ENCODE measurements around the gene CDR2. TPM values are rescaled to one million over a fixed set of nuclear protein-coding genes. Genes with fewer than 3 reads are reported as not detected.
"Not testable (repeated sequence)": the region's sequence is repeated elsewhere in the genome, so short reads cannot be mapped to it uniquely, and the experiment has no call there.

The CDR2 gene
- polyA plus RNA-seq, 1 donor (not counting 4 experiments of a cell fraction or from before 2014, with no cell fraction given) = 37.1 TPM

- peaks cover 6 to 18% of the 10 kb centered on the region in 2 experiments for H3K36me3 ChIP-seq (ENCODE audit: control insufficient read depth in 2 of 2, extremely low read depth in 1 of 2, insufficient read depth in 2 of 2, low read length in 2 of 2)
- dilution Hi-C loops (cut with MboI; ENCODE audit: extremely low pct_ligation_motif_present, low sequenced_read_pairs) = no loop called here
Measured at GRCh38 chr16:22419908-22420307, 45.5 kb upstream of the CDR2 start.

GRCh38 chr16:22418826-22419225, 44.4 kb upstream of the CDR2 start:
- dilution Hi-C loops (cut with MboI; ENCODE audit: extremely low pct_ligation_motif_present, low sequenced_read_pairs) = no loop called here
- TF ChIP-seq EZH2 (IDR thresholded peaks at IDR 0.05; ENCODE audit: low read length) (no peak), CTCF (optimal IDR thresholded peaks at IDR 0.05 in 1 of 3, IDR thresholded peaks at IDR 0.05 in 1 of 3, conservative IDR thresholded peaks at IDR 0.05 in 1 of 3; ENCODE audit: extremely low read depth in 1 of 3, insufficient read depth in 2 of 3, low read length in 3 of 3) (no peak)
- Histone ChIP-seq H4K20me1 (ENCODE audit: control insufficient read depth, extremely low read depth, insufficient read depth, low read length) (no peaks in the 10 kb centered on the region), H3K4me3 (ENCODE audit: control insufficient read depth in 2 of 3, extremely low read depth in 1 of 3, insufficient read depth in 2 of 3, low read depth in 1 of 3, low read length in 3 of 3) (no peak overlapping the region), H3K27ac (ENCODE audit: control insufficient read depth, insufficient read depth, low read length) (no peak overlapping the region), H3K4me2 (ENCODE audit: control insufficient read depth, extremely low read depth, insufficient read depth, low read depth, low read length) (no peak overlapping the region), H3K27me3 (ENCODE audit: control insufficient read depth, extremely low read depth, insufficient read depth, low read length) (no peaks in the 10 kb centered on the region), H3K9ac (ENCODE audit: control insufficient read depth, extremely low read depth, insufficient read depth, low read length) (no peak overlapping the region), H3K9me3 (ENCODE audit: control insufficient read depth, low read depth, low read length) (no peaks in the 10 kb centered on the region), H3K79me2 (ENCODE audit: control insufficient read depth, insufficient read depth, low read length) (no peaks in the 10 kb centered on the region), H3K9me1 (ENCODE audit: control insufficient read depth, extremely low read depth, insufficient read depth, low read length) (no peaks in the 10 kb centered on the region), H3K36me3 (ENCODE audit: control insufficient read depth in 2 of 2, extremely low read depth in 1 of 2, insufficient read depth in 2 of 2, low read length in 2 of 2) (peaks cover 6 to 18% of the 10 kb centered on the region in 2 experiments), H3K4me1 (ENCODE audit: control insufficient read depth, extremely low read depth, insufficient read depth, low read length) (no peaks in the 10 kb centered on the region), H2AFZ (ENCODE audit: control insufficient read depth, low read length) (no peak overlapping the region)
- no peak for DNase-seq (ENCODE audit: low read depth, low spot score)
- FAIRE-seq = no peak

More at GRCh38 chr16:22419908-22420307, 45.5 kb upstream of the CDR2 start:
- no peak for TF ChIP-seq EZH2 (IDR thresholded peaks at IDR 0.05; ENCODE audit: low read length)
- TF ChIP-seq CTCF (optimal IDR thresholded peaks at IDR 0.05 in 1 of 3, IDR thresholded peaks at IDR 0.05 in 1 of 3, conservative IDR thresholded peaks at IDR 0.05 in 1 of 3; ENCODE audit: extremely low read depth in 1 of 3, insufficient read depth in 2 of 3, low read length in 3 of 3) = no peak
- Histone ChIP-seq H3K4me2 (ENCODE audit: control insufficient read depth, extremely low read depth, insufficient read depth, low read depth, low read length) (no peak overlapping the region), H3K27me3 (ENCODE audit: control insufficient read depth, extremely low read depth, insufficient read depth, low read length) (no peaks in the 10 kb centered on the region), H3K79me2 (ENCODE audit: control insufficient read depth, insufficient read depth, low read length) (no peaks in the 10 kb centered on the region), H3K9ac (ENCODE audit: control insufficient read depth, extremely low read depth, insufficient read depth, low read length) (no peak overlapping the region), H3K27ac (ENCODE audit: control insufficient read depth, insufficient read depth, low read length) (no peak overlapping the region), H2AFZ (ENCODE audit: control insufficient read depth, low read length) (no peak overlapping the region), H3K9me1 (ENCODE audit: control insufficient read depth, extremely low read depth, insufficient read depth, low read length) (no peaks in the 10 kb centered on the region), H3K9me3 (ENCODE audit: control insufficient read depth, low read depth, low read length) (no peaks in the 10 kb centered on the region), H3K4me1 (ENCODE audit: control insufficient read depth, extremely low read depth, insufficient read depth, low read length) (peaks cover 7% of the 10 kb centered on the region), H3K4me3 (ENCODE audit: control insufficient read depth in 2 of 3, extremely low read depth in 1 of 3, insufficient read depth in 2 of 3, low read depth in 1 of 3, low read length in 3 of 3) (no peak overlapping the region), H4K20me1 (ENCODE audit: control insufficient read depth, extremely low read depth, insufficient read depth, low read length) (no peaks in the 10 kb centered on the region)
- FAIRE-seq (no peak), DNase-seq (ENCODE audit: low read depth, low spot score) (no peak)

GRCh38 chr16:22417798-22418197, 43.4 kb upstream of the CDR2 start:
- H3K4me1 ChIP-seq (ENCODE audit: control insufficient read depth, extremely low read depth, insufficient read depth, low read length); H4K20me1 ChIP-seq (ENCODE audit: control insufficient read depth, extremely low read depth, insufficient read depth, low read length); H3K9me1 ChIP-seq (ENCODE audit: control insufficient read depth, extremely low read depth, insufficient read depth, low read length); H3K79me2 ChIP-seq (ENCODE audit: control insufficient read depth, insufficient read depth, low read length); dilution Hi-C loops (cut with MboI; ENCODE audit: extremely low pct_ligation_motif_present, low sequenced_read_pairs); H3K27me3 ChIP-seq (ENCODE audit: control insufficient read depth, extremely low read depth, insufficient read depth, low read length); FAIRE-seq; H3K27ac ChIP-seq (ENCODE audit: control insufficient read depth, insufficient read depth, low read length); H2AFZ ChIP-seq (ENCODE audit: control insufficient read depth, low read length); H3K4me3 ChIP-seq (ENCODE audit: control insufficient read depth in 2 of 3, extremely low read depth in 1 of 3, insufficient read depth in 2 of 3, low read depth in 1 of 3, low read length in 3 of 3); H3K9me3 ChIP-seq (ENCODE audit: control insufficient read depth, low read depth, low read length); H3K9ac ChIP-seq (ENCODE audit: control insufficient read depth, extremely low read depth, insufficient read depth, low read length); DNase-seq (ENCODE audit: low read depth, low spot score); H3K4me2 ChIP-seq (ENCODE audit: control insufficient read depth, extremely low read depth, insufficient read depth, low read depth, low read length): not testable (repeated sequence)
- H3K36me3 ChIP-seq (ENCODE audit: control insufficient read depth in 2 of 2, extremely low read depth in 1 of 2, insufficient read depth in 2 of 2, low read length in 2 of 2) = peaks cover 6 to 16% of the 10 kb centered on the region in 2 experiments

All from keratinocyte (primary cell).